ENCODE results near the gene ELOVL2.

DNA sequence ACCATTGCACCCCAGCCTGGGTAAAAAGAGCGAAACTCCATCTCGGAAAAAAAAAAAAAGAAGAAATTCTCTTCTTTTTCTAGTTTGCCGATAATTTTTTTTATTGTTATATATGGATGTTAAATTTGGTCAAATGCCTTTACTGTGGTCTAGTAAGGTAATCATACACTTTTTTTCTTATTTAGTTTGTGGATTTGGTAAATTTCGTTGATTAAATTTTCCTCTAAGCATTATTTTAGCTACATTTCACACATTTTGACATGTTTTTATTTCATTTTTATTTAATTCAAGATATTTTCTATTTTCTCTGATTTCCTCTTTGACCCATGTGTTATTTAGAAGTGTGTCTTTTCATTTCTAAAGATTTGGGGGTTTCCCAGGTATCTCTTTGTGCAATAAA lies 18.0 kb upstream of the ELOVL2 start:
- no peak for TF ChIP-seq CTCF (IDR thresholded peaks at IDR 0.05)
- no peak for TF ChIP-seq EZH2 (IDR thresholded peaks at IDR 0.05; ENCODE audit: borderline replicate concordance, insufficient read depth, low read depth, low read length, poor library complexity, severe bottlenecking)

Data from B cell (primary cell).